ENCODE results near the gene ACACA.

ACACA gene

DNA sequence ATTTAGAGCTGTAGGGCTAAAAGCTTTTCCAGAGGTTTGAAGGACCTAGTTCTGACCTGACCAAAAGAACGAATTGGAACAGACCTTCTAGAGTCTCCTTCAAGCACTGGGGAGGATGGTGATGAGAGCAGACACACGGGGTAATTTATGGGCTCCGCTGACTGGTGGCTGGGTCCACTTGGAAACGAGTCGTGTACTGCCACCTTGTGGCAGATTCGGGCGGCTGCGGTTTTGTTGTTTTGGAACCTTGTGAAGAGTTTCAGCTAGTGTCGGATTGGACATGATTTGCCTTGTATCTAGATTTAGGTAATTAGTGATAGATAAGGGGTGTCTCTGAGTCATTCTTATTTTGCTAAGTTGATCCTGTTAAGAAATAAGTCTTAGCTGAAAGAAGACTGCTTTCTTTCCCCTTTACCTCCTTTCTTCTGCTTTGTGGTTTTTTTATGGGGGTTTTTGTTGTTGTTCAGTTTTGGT is 359.0 kb downstream of the ACACA start:
- no peak overlapping the region for H3K4me3 ChIP-seq
- peaks cover 41 to 80% (median 59%) of the 10 kb centered on the region in 11 experiments for H3K36me3 ChIP-seq
- no peaks in the 10 kb centered on the region for H3K27me3 ChIP-seq
- peaks cover 13 to 29% (median 26%) of the 10 kb centered on the region in 10 experiments; a peak in 19 of 20 replicates for H3K4me1 ChIP-seq
- no peak overlapping the region for H3K4me2 ChIP-seq
- peaks cover 4 to 81% (median 34%) of the 10 kb centered on the region in 11 experiments; a peak in 18 of 22 replicates for H4K20me1 ChIP-seq
- TF ChIP-seq Cebpa-rat (IDR thresholded peaks at IDR 0.05), result no peak
- H3K27ac ChIP-seq, result no peak overlapping the region
- no peaks in the 10 kb centered on the region for H3K9me3 ChIP-seq (replicated peaks in 1 of 11)
- H3K9ac ChIP-seq, result no peak overlapping the region; a peak in 1 of 22 replicates

GRCh38 chr17:37045351-37045922 is 361.2 kb downstream of the ACACA start:
- Histone ChIP-seq H3K4me3 (no peak overlapping the region), H3K4me1 (peaks cover 13 to 29% (median 26%) of the 10 kb centered on the region in 10 experiments; a peak in 19 of 20 replicates), H3K27me3 (no peaks in the 10 kb centered on the region), H3K27ac (no peak overlapping the region), H3K36me3 (peaks cover 21 to 72% (median 48%) of the 10 kb centered on the region in 11 experiments), H3K4me2 (peak overlapping the region in 10 of 11 experiments; percentile 28 to 74 (median 53); a peak in 18 of 22 replicates), H3K9ac (peak overlapping the region in 5 of 11 experiments; percentile 1 to 39 (median 2); a peak in 3 of 22 replicates), H3K9me3 (replicated peaks in 1 of 11) (no peaks in the 10 kb centered on the region), H4K20me1 (peaks cover 8 to 71% (median 34%) of the 10 kb centered on the region in 11 experiments; a peak in 19 of 22 replicates)
- TF ChIP-seq Cebpa-rat (IDR thresholded peaks at IDR 0.05), result no peak

DNA sequence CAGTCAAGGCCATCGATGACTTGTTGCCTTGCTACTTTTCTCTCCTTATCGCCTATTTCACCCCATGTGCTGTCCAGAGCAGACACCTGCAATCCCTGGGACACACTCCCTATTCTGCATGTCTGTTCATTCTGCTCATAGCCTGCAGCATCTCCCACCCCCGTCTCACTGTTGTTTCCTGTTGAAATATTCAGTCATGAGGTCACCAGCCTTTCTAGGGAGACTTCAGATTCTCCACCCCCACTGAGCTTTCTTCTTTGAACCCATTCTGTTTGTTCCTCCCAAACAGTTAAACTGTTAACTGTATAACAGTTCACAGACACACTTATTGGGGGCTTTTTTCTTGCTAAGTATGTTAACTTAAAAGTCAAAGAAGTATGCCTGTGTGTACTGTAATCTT is 363.4 kb downstream of the ACACA start:
- H3K36me3 ChIP-seq, result peaks cover 18 to 71% (median 43%) of the 10 kb centered on the region in 11 experiments
- H3K27me3 ChIP-seq, result no peaks in the 10 kb centered on the region
- H3K27ac ChIP-seq, result no peak overlapping the region
- H3K4me2 ChIP-seq, result 0 out of 22 replicates have a peak overlapping the region, but pooled peaks of 2 of the 11 experiments have one; percentile 7 to 28
- no peaks in the 10 kb centered on the region for H3K9me3 ChIP-seq (replicated peaks in 1 of 11)
- no peak for TF ChIP-seq Cebpa-rat (IDR thresholded peaks at IDR 0.05)
- H3K9ac ChIP-seq, result no peak overlapping the region
- no peak overlapping the region for H3K4me3 ChIP-seq
- peaks cover 10 to 51% (median 31%) of the 10 kb centered on the region in 11 experiments; a peak in 19 of 22 replicates for H4K20me1 ChIP-seq
- H3K4me1 ChIP-seq, result peaks cover 13 to 29% (median 26%) of the 10 kb centered on the region in 10 experiments; a peak in 19 of 20 replicates

DNA sequence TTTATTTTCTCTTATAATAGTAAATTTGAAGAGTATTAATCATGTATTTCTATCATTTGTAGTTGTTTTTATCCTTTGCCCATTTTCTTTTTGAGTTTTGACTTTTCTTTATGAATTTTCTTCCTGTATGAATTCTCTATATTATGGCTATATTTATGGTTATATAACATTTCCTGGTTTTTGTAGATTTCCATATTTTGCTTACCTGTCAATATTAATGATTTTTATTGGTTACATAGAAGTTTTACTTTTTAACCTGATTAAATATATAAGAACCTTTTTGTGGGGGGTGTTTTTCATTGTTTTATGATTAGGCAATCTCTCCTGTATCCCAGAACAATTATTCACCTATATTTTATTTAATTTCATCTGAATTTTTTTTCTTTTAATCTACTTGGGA is 364.7 kb downstream of the ACACA start:
- Histone ChIP-seq H3K27ac (no peak overlapping the region), H3K4me2 (no peak overlapping the region), H3K9ac (no peak overlapping the region), H3K4me1 (peaks cover 13 to 29% (median 26%) of the 10 kb centered on the region in 10 experiments; a peak in 19 of 20 replicates), H3K4me3 (no peak overlapping the region), H3K27me3 (no peaks in the 10 kb centered on the region), H3K9me3 (replicated peaks in 1 of 11) (no peaks in the 10 kb centered on the region), H3K36me3 (peaks cover 29 to 81% (median 54%) of the 10 kb centered on the region in 11 experiments), H4K20me1 (peaks cover 7 to 50% (median 23%) of the 10 kb centered on the region in 11 experiments; a peak in 19 of 22 replicates)
- TF ChIP-seq Cebpa-rat (IDR thresholded peaks at IDR 0.05), result no peak

DNA sequence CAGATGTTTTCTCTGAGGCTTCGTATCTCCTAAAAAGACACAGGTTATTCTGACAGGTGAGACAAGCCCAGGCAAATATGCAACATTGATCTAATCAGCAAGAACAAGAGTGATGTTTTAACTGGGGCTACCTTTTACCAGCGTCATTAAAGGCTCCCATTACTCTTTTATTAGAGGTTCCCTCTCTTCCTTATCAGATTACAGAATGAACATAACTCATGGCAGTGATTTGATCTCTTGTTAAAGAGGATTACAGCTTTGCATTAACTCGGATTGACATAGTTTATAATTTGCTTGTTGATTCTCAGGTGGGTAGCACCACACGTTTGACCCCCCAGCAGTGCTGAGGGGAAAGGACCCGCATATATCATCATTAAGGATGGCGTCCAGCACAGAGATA is 367.4 kb downstream of the ACACA start:
- Histone ChIP-seq H3K4me1 (peaks cover 3 to 21% (median 11%) of the 10 kb centered on the region in 10 experiments; a peak in 17 of 20 replicates), H3K27ac (no peak overlapping the region), H3K4me2 (no peak overlapping the region), H3K9ac (no peak overlapping the region), H3K4me3 (no peak overlapping the region), H3K36me3 (peaks cover 46 to 91% (median 65%) of the 10 kb centered on the region in 11 experiments), H3K9me3 (replicated peaks in 1 of 11) (no peaks in the 10 kb centered on the region), H4K20me1 (peaks cover 0 to 31% (median 7%) of the 10 kb centered on the region in 11 experiments; a peak in 14 of 22 replicates), H3K27me3 (no peaks in the 10 kb centered on the region)
- TF ChIP-seq Cebpa-rat (IDR thresholded peaks at IDR 0.05), result no peak

DNA sequence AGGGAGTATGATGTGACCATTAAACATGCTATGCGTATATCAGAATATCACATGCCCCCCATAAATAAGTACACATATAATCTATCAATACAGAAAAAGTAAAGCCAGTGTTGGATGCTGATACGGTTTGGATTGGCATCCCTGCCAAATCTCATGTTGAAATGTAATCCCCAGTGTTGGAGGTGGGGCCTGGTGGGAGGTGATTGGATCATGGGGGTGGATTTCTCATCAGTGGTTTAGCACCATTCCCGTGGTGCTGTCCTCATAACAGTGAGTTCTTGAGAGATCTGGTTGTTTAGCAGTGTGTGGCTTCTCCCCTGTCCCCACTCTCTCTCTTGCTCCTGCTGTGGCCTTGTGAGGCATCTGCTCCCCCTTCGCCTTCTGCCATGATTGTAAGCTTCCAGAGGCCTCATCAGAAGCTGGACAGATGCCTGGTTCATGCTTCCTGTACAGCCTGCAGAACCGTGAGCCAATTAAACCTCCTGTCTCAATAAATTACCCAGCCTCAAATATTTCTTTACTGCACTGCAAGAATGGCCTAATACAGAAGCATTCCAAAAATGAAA is 369.0 kb downstream of the ACACA start:
- no peak overlapping the region for H3K4me2 ChIP-seq
- H4K20me1 ChIP-seq, result peaks cover 0 to 28% (median 6%) of the 10 kb centered on the region in 11 experiments; a peak in 11 of 22 replicates
- H3K36me3 ChIP-seq, result peaks cover 52 to 91% (median 70%) of the 10 kb centered on the region in 11 experiments
- no peaks in the 10 kb centered on the region for H3K9me3 ChIP-seq (replicated peaks in 1 of 11)
- H3K27me3 ChIP-seq, result no peaks in the 10 kb centered on the region
- no peak overlapping the region for H3K4me3 ChIP-seq
- no peak for TF ChIP-seq Cebpa-rat (IDR thresholded peaks at IDR 0.05)
- H3K9ac ChIP-seq, result no peak overlapping the region
- no peak overlapping the region for H3K27ac ChIP-seq
- H3K4me1 ChIP-seq, result peaks cover 0 to 10% (median 0%) of the 10 kb centered on the region in 10 experiments; a peak in 6 of 20 replicates
